Right ventricle myocardium superior (tissue), 1 donor: ENCODE results near the gene GPR150. TPM values are rescaled to one million over a fixed set of nuclear protein-coding genes. Genes with fewer than 3 reads are reported as not detected.

Experiments used
- ATAC-seq: fragments of 200-7000 bp; cut with Tn5 transposase; one replicate; pipeline ENCODE4 v1.9.1; 2020; ENCODE audit warnings: mild to moderate bottlenecking; ENCODE audit not compliant: poor library complexity
- DNase-seq: peaks from one replicate; pipeline ENCODE4 v3.0.0-alpha.2; 2020
- intact Hi-C: fragments of 100-400 bp; cut with DNase I; formaldehyde crosslinking; loops from one replicate; pipeline ENCODE4 v1.11.2; 2022
- total RNA-seq: library from RNA; stranded (reverse); fragmentation: NEBNext Ultra II Directional; extraction: Animal tissue kit (Norgen Biotek cat#: 25700); gene quantifications from one replicate; pipeline ENCODE4 v1.2.1, GENCODE V29; 2021
- donor health status: DM: no; HTN: yes; CAD: no; lungs with severe emphysema.

Gene GPR150
- total RNA-seq, 1 donor from 2014 or later: not detected

DNA sequence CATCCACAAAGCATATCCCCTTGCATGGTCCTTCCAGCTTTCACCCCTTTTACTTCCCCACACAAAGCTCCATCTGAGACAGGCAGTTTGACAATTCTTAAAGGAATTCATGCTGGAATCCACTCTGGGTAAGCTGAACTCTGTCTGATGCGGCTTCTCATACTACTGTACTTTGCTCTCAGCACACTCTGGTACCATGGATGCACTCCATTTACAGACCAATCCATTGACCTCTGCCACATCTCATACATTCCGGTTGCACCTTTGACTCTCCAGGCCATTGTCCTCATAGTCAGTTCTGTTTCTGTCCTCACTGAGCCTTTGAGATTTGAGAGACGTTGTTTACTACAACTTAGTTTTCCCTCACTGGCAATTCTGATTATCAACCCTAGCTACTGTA is 50.7 kb downstream of the GPR150 start:
- DNase-seq (no peak), ATAC-seq (no peak)
- intact Hi-C loops: no loop called here

Other genes starting within 250 kb of the GPR150 start
- 18.8 TPM for gene FAM81B, start 228.7 kb upstream of the GPR150 start, total RNA-seq
- gene SKIC3, start 65.1 kb upstream of the GPR150 start, total RNA-seq: 57.6 TPM
- 4.1 TPM for gene ARSK, start 65.0 kb upstream of the GPR150 start, total RNA-seq
- 5.1 TPM for gene RFESD, start 26.7 kb downstream of the GPR150 start, total RNA-seq
- gene SPATA9, start 62.9 kb downstream of the GPR150 start, total RNA-seq: not detected
- 81.1 TPM for gene RHOBTB3, start 111.2 kb downstream of the GPR150 start, total RNA-seq
- 104 TPM for gene GLRX, start 202.6 kb downstream of the GPR150 start, total RNA-seq